Measurements from ENCODE around the gene ENTHD1. TPM values are rescaled to one million over a fixed set of nuclear protein-coding genes. Genes with fewer than 3 reads are reported as not detected.

The ENTHD1 gene
- total and polyA plus RNA-seq, 10 of the 15 experiments (the other 5 are each of a cell fraction or from before 2014, with no cell fraction given) = 0.09 to 0.52 (median 0.21) TPM; not detected in 1

- RAD21 ChIA-PET (ENCODE audit: unreplicated experiment) = no interaction called here
- SMC1A ChIA-PET (ENCODE audit: uncharacterized antibody, unreplicated experiment) = interaction anchor here (1.3 kb wide), 1 partner anchor 207 kb away, joined by 3 read pairs; no protein-coding TSS in a partner anchor
- in situ Hi-C loops (cut with MboI) = no loop called here
- H3K4me1 ChIP-seq (ENCODE audit: control insufficient read depth, insufficient read depth, low read length) = no peaks in the 10 kb centered on the region
- no peak overlapping the region for H3K27ac ChIP-seq (ENCODE audit: control insufficient read depth, insufficient read depth)
- FAIRE-seq (no peak), ATAC-seq (no peak), DNase-seq (ENCODE audit: low read depth, low spot score) (no peak)
- CTCF ChIA-PET = interaction anchor here (1.6 kb wide), 1 partner anchor 14 kb away, joined by 4 read pairs; no protein-coding TSS in a partner anchor
- peaks cover 0 to 3% of the 10 kb centered on the region in 2 experiments; a peak in 2 of 4 replicates for H3K27me3 ChIP-seq (replicated peaks in 1 of 2; ENCODE audit: control insufficient read depth in 2 of 2, insufficient read depth in 2 of 2, low read length in 1 of 2)
- H3K4me2 ChIP-seq (ENCODE audit: control insufficient read depth, insufficient read depth) = no peak overlapping the region
- H3K79me2 ChIP-seq (ENCODE audit: control insufficient read depth, insufficient read depth, low read length) = no peaks in the 10 kb centered on the region
- intact Hi-C loops (cut with micrococcal nuclease; ENCODE audit: unreplicated experiment) = no loop called here
- no peak overlapping the region for H3K4me3 ChIP-seq
- no peaks in the 10 kb centered on the region for H4K20me1 ChIP-seq (ENCODE audit: control insufficient read depth, insufficient read depth)
- WGBS (ENCODE audit: insufficient coverage, insufficient replicate concordance, low lambda C conversion rate, missing lambda C conversion rate) = 33% methylated on average over 9 of the region's 9 CpGs
- TF ChIP-seq MXI1 (IDR thresholded peaks at IDR 0.05; ENCODE audit: low read depth, low read length) (no peak), ZNF24 (IDR thresholded peaks at IDR 0.05) (no peak), SUZ12 (IDR thresholded peaks at IDR 0.05; ENCODE audit: unreplicated experiment) (no peak), MYB (IDR thresholded peaks at IDR 0.05; ENCODE audit: borderline replicate concordance, low read depth, low read length) (no peak), SKIL (IDR thresholded peaks at IDR 0.05; ENCODE audit: low read depth, poor library complexity, severe bottlenecking) (no peak), CREM (IDR thresholded peaks at IDR 0.05; ENCODE audit: low read depth) (no peak), E2F4 (IDR thresholded peaks at IDR 0.05; ENCODE audit: low read depth, low read length) (no peak)
- H3K9me3 ChIP-seq (replicated peaks; ENCODE audit: control insufficient read depth, insufficient read depth, low read length) = peaks cover 4% of the 10 kb centered on the region; the same call in 1 of the 3 replicates
- H3K36me3 ChIP-seq (ENCODE audit: control insufficient read depth in 2 of 2, insufficient read depth in 2 of 2, low read length in 1 of 2) = no peaks in the 10 kb centered on the region
- POLR2A ChIA-PET = interaction anchor here (0.6 kb wide), 1 partner anchor 201 kb away, joined by 3 read pairs; no protein-coding TSS in a partner anchor
- no TSS peak for BruUV-seq (replicated peaks)
- no peak overlapping the region for H2AFZ ChIP-seq (ENCODE audit: control insufficient read depth, low read depth, low read length)
- no peak overlapping the region for H3K9ac ChIP-seq (ENCODE audit: control insufficient read depth, insufficient read depth, low read length)
These were observed 168.1 kb downstream of the ENTHD1 start for GRCh38 chr22:39725351-39726035.

All from GM12878 (cell line).